Neural progenitor cell (in vitro differentiated cells): ENCODE results near the gene CAV3. TPM values are rescaled to one million over a fixed set of nuclear protein-coding genes. Genes with fewer than 3 reads are reported as not detected.

ENCODE experiments used
- DNase-seq: peaks from one replicate; pipeline ENCODE4 v3.0.0-alpha.2; 2016; ENCODE audit warnings: low spot score
- H2AFZ ChIP-seq: fragments of 200-600 bp; sonication (generic); replicated peaks from 2 replicates; pipeline ENCODE4 v1.6.1; 2016; ENCODE audit warnings: antibody characterized with exemption
- H3F3A ChIP-seq: fragments of 200-600 bp; sonication (generic); 2 replicates; pipeline ENCODE4 v1.6.1; 2016; ENCODE audit warnings: antibody characterized with exemption, low read depth
- H3K27ac ChIP-seq: fragments of 200-600 bp; sonication (generic); 2 replicates; pipeline ENCODE4 v1.5.1; 2016; ENCODE audit warnings: mild to moderate bottlenecking
- H3K27me3 ChIP-seq: fragments of 200-600 bp; sonication (generic); 2 replicates; pipeline ENCODE4 v1.6.1; 2016; ENCODE audit warnings: mild to moderate bottlenecking, moderate library complexity
- H3K36me3 ChIP-seq: fragments of 200-600 bp; sonication (generic); 2 replicates; pipeline ENCODE4 v1.5.1; 2016
- H3K4me1 ChIP-seq: fragments of 200-600 bp; sonication (generic); 2 replicates; pipeline ENCODE4 v1.6.1; 2016; ENCODE audit warnings: mixed run types
- H3K4me2 ChIP-seq: fragments of 200-600 bp; sonication (generic); 2 replicates; pipeline ENCODE4 v1.6.1; 2016
- H3K4me3 ChIP-seq: fragments of 200-600 bp; sonication (generic); 2 replicates; pipeline ENCODE4 v1.5.1; 2016
- H3K79me2 ChIP-seq: fragments of 200-600 bp; sonication (generic); 2 replicates; pipeline ENCODE4 v1.6.1; 2016; ENCODE audit warnings: low read depth
- H3K9ac ChIP-seq: fragments of 200-600 bp; sonication (generic); 2 replicates; pipeline ENCODE4 v1.6.1; 2016
- H3K9me3 ChIP-seq: fragments of 200-600 bp; sonication (generic); 2 replicates; pipeline ENCODE4 v1.5.1; 2016; ENCODE audit warnings: low read depth
- H4K20me1 ChIP-seq: fragments of 200-600 bp; sonication (generic); 2 replicates; pipeline ENCODE4 v1.6.1; 2016; ENCODE audit warnings: low read depth
- H3K27ac Mint-ChIP-seq: 3 replicates; pipeline ENCODE4 v1.8.0; 2021; ENCODE audit warnings: mixed read lengths
- H3K27me3 Mint-ChIP-seq: 2 replicates; pipeline ENCODE4 v1.8.0; 2022; ENCODE audit warnings: low read depth, mild to moderate bottlenecking, inconsistent platforms, moderate library complexity, mixed read lengths; ENCODE audit not compliant: insufficient read depth
- H3K36me3 Mint-ChIP-seq: 3 replicates; pipeline ENCODE4 v1.8.0; 2021; ENCODE audit warnings: mixed read lengths
- H3K4me1 Mint-ChIP-seq: 3 replicates; pipeline ENCODE4 v1.8.0; 2021; ENCODE audit warnings: mixed read lengths
- H3K4me3 Mint-ChIP-seq: 3 replicates; pipeline ENCODE4 v1.8.0; 2021; ENCODE audit warnings: mild to moderate bottlenecking, moderate library complexity, mixed read lengths
- H3K9me3 Mint-ChIP-seq: 3 replicates; pipeline ENCODE4 v1.8.0; 2020; ENCODE audit warnings: mixed read lengths
- CTCF ChIP-seq: fragments of 200-600 bp; sonication (generic); IDR thresholded peaks from 2 replicates; pipeline ENCODE4 v1.5.1; 2017; ENCODE audit warnings: antibody characterized with exemption, mild to moderate bottlenecking
- EZH2 ChIP-seq: fragments of 200-600 bp; sonication (generic); IDR thresholded peaks from 2 replicates; pipeline ENCODE4 v1.6.1; 2017; ENCODE audit warnings: antibody characterized with exemption, mild to moderate bottlenecking, moderate library complexity
- EZH2phosphoT487 ChIP-seq: fragments of 200-600 bp; sonication (generic); IDR thresholded peaks from 2 replicates; pipeline ENCODE4 v1.6.1; 2017; ENCODE audit warnings: antibody characterized with exemption
- total RNA-seq: library from RNA; depleted of rRNA; stranded (reverse); fragments of >200 nt; gene quantifications from 2 replicates; pipeline ENCODE4 v1.2.3, GENCODE V29; 2015; ENCODE audit warnings: low replicate concordance

CAV3 gene
- total RNA-seq, 1 donor from 2014 or later, result not detected

GRCh38 chr3:8768364-8769087 lies 34.9 kb downstream of the CAV3 start:
- no peak overlapping the region for H3K9ac ChIP-seq

DNA sequence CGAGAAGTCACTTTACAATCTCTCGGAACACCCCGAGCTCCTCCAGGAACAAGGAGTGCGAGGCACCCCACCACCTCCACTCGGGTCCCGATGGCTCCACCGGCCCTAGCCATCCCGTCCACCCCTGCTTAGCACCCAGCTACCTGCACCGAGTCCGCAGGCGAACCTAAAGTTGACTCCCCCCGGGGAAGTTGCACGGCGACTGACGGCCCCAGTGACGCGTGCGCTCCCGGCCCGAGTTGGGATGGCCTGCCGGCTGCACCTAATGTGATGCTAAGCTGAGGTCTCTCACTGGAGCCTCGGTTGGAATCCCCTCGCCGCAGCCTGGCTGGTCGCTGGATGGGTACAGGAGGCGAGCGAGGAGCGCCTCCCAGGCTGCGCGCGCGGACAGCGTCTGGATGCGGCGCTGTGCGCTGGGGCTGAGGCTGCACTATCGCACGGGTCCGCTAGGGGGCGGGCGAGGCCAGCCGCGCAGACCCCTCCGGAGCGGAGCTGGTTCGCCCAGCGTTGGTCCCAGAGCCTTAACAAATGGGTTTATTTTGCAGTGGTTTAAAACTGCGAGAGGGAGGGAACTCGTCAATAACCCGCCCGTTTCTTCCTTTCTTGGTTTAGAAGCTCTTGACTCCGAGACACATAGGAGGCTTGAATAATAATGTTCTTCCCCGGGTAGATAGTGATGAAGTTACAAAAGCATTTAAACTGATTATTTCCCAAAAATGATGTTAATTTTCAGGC lies 35.7 kb downstream of the CAV3 start, which contains the start of gene OXTR:
Gene OXTR (minus strand): TSS at position 526 of the 735 bp plus-strand sequence. CDS start 1,426 bp downstream, outside the sequence.
- peaks cover 13% of the 10 kb centered on the region for H3K4me1 Mint-ChIP-seq
- Histone ChIP-seq H3K79me2 (no peaks in the 10 kb centered on the region), H3K4me3 (peak within 1 kb of the TSS; percentile 42), H3K9me3 (no peaks in the 10 kb centered on the region), H3K4me2 (peak within 1 kb of the TSS; percentile 88), H3K4me1 (peaks cover 6% of the 10 kb centered on the region), H3K9ac (no peak within 1 kb of the TSS), H3K36me3 (no peaks in the 10 kb centered on the region), H3K27ac (no peak within 1 kb of the TSS), H4K20me1 (no peaks in the 10 kb centered on the region), H3K27me3 (peaks cover 46% of the 10 kb centered on the region), H3F3A (no peaks in the 10 kb centered on the region), H2AFZ (peak within 1 kb of the TSS; percentile 74)
- H3K27me3 Mint-ChIP-seq, result peaks cover 23% of the 10 kb centered on the region
- no peak within 1 kb of the TSS for H3K27ac Mint-ChIP-seq
- DNase-seq, result peak; percentile 92
- H3K4me3 Mint-ChIP-seq, result peak within 1 kb of the TSS; percentile 57
- TF ChIP-seq CTCF (peak; percentile 99), EZH2 (peak; percentile 35), EZH2phosphoT487 (peak; percentile 55)
- no peaks in the 10 kb centered on the region for H3K9me3 Mint-ChIP-seq
- no peaks in the 10 kb centered on the region for H3K36me3 Mint-ChIP-seq

More at GRCh38 chr3:8768364-8769087, 34.9 kb downstream of the CAV3 start:
- Mint-ChIP-seq H3K27ac (no peak overlapping the region), H3K27me3 (peaks cover 23% of the 10 kb centered on the region), H3K36me3 (no peaks in the 10 kb centered on the region), H3K4me1 (peaks cover 13% of the 10 kb centered on the region), H3K9me3 (no peaks in the 10 kb centered on the region), H3K4me3 (peak overlapping the region; percentile 57)
- DNase-seq, result no peak
- Histone ChIP-seq H3K27me3 (peaks cover 46% of the 10 kb centered on the region), H3K9me3 (no peaks in the 10 kb centered on the region), H3K4me1 (peaks cover 6% of the 10 kb centered on the region), H3K4me2 (peak overlapping the region; percentile 88), H3F3A (no peaks in the 10 kb centered on the region), H3K4me3 (peak overlapping the region; percentile 42), H3K79me2 (no peaks in the 10 kb centered on the region), H3K36me3 (no peaks in the 10 kb centered on the region), H2AFZ (peak overlapping the region; percentile 74), H4K20me1 (no peaks in the 10 kb centered on the region), H3K27ac (no peak overlapping the region)
- TF ChIP-seq EZH2phosphoT487 (peak; percentile 28), CTCF (no peak), EZH2 (peak; percentile 53)

DNA sequence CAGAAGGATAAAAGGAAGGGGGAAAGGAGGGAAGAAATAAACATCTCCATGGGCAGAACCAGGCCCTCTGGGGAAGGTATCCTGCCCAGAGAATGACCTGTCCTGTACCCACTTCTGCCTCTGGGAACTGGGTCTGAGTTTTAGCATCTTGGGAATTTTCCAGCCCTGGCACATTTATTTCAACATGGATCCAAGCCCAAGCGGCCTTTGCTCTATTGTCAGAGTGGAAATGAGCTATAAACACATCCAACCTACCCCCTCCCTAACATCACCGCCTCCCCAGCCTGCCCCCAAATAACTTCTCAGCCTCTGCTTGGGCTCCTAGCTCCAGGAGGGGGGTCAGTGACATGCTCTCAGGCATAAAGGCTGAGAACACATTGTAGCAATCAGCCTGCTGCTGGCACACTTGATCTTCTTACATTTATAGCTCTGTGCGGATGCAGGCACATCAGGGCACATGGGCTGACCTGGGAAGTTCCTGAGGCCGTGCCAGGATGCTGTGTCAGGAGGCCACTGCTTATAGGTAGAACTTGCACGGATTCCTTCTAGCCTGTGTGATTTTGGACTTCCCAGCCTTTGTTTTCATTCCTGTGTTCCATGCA lies 40.4 kb downstream of the CAV3 start:
- peaks cover 10% of the 10 kb centered on the region for H3K27me3 Mint-ChIP-seq
- Histone ChIP-seq H3K27ac (no peak overlapping the region), H3K9me3 (no peaks in the 10 kb centered on the region), H3K4me1 (peaks cover 13% of the 10 kb centered on the region), H3K79me2 (no peaks in the 10 kb centered on the region), H3K4me2 (no peak overlapping the region), H4K20me1 (no peaks in the 10 kb centered on the region), H3F3A (no peaks in the 10 kb centered on the region), H3K27me3 (peaks cover 15% of the 10 kb centered on the region), H3K4me3 (no peak overlapping the region), H2AFZ (no peak overlapping the region), H3K36me3 (no peaks in the 10 kb centered on the region), H3K9ac (no peak overlapping the region)
- TF ChIP-seq EZH2phosphoT487 (no peak), EZH2 (no peak), CTCF (no peak)
- H3K4me3 Mint-ChIP-seq, result no peak overlapping the region
- no peaks in the 10 kb centered on the region for H3K9me3 Mint-ChIP-seq
- peaks cover 7% of the 10 kb centered on the region for H3K4me1 Mint-ChIP-seq
- no peaks in the 10 kb centered on the region for H3K36me3 Mint-ChIP-seq
- no peak overlapping the region for H3K27ac Mint-ChIP-seq
- DNase-seq, result no peak
